HepG2 (cell line): Measurements from ENCODE around the gene KISS1R. TPM values are rescaled to one million over a fixed set of nuclear protein-coding genes. Genes with fewer than 3 reads are reported as not detected.

Experiments used
- ATAC-seq: fragments of 200-7000 bp; cut with Tn5 transposase; 3 replicates; pipeline ENCODE4 v1.9.1; 2020; ENCODE audit warnings: mild to moderate bottlenecking, moderate library complexity
- BruUV-seq: library from RNA; stranded (reverse); fragments of 400-500 nt; replicated peaks from 2 replicates; lab custom pipeline; 2021; lab: Mats Ljungman, UMichigan
- CTCF ChIA-PET: fragments of 300-600 bp; formaldehyde crosslinking; extraction: SDS; loops from one replicate; lab custom pipeline; 2021; ENCODE audit warnings: low total read pairs, inconsistent platforms, low intra/inter-chr PET ratio; lab: Yijun Ruan, JAX
- POLR2A ChIA-PET: fragments of 350-600 bp; sonication (Branson Sonifier 250); formaldehyde crosslinking; loops from one replicate; lab custom pipeline; 2020; ENCODE audit warnings: antibody characterized with exemption, inconsistent platforms; lab: Yijun Ruan, JAX
- DNase-seq: peaks from one replicate; pipeline ENCODE4 v3.0.0-alpha.2; 2015; ENCODE audit warnings: low spot score
- FAIRE-seq: peaks from 3 replicates; lab custom pipeline; 2011; peaks lifted over from hg19 to GRCh38; lab: Jason Lieb, UNC
- H2AFZ ChIP-seq: one replicate; pipeline ENCODE4 v1.6.1; 2011; ENCODE audit warnings: low read length, inconsistent platforms
- H3K27ac ChIP-seq: fragments of 300-600 bp; 3 replicates; pipeline ENCODE4 v1.8.0; 2011; ENCODE audit warnings: mixed run types, mild to moderate bottlenecking, mixed read lengths, low read length, inconsistent platforms; ENCODE audit not compliant: insufficient read depth; ENCODE audit errors: extremely low read length
- H3K27me3 ChIP-seq, 2 experiments: fragments of 200-600 bp in 1 of 2; 2 replicates in 1 of 2; 3 replicates in 1 of 2; pipeline versions ENCODE4 v1.6.0 to v1.8.0; 2011; ENCODE audit warnings: low read length in 2 of 2, mild to moderate bottlenecking in 2 of 2, moderate library complexity in 2 of 2, inconsistent platforms in 1 of 2; ENCODE audit not compliant: insufficient read depth in 2 of 2, control insufficient read depth in 1 of 2
- H3K36me3 ChIP-seq, 2 experiments: fragments of 200-600 bp in 1 of 2; replicated peaks in 1 of 2; 2 replicates in 1 of 2; 3 replicates in 1 of 2; pipeline versions ENCODE4 v1.5.1 to v1.8.0; 2011; ENCODE audit warnings: low read length in 2 of 2, inconsistent platforms in 1 of 2; ENCODE audit not compliant: insufficient read depth in 2 of 2, control insufficient read depth in 1 of 2
- H3K4me1 ChIP-seq: 2 replicates; pipeline ENCODE4 v1.5.1; 2012; ENCODE audit warnings: low read length, inconsistent platforms; ENCODE audit not compliant: insufficient read depth
- H3K4me2 ChIP-seq: 2 replicates; pipeline ENCODE4 v1.6.0; 2011; ENCODE audit warnings: low read depth, low read length, inconsistent platforms
- H3K4me3 ChIP-seq, 3 experiments: fragments of 200-600 bp in 1 of 3; sonication (generic), shearing (Covaris generic) in 1 of 3; replicated peaks in 1 of 3; 2 replicates each; pipeline ENCODE4 v1.5.1; 2011 to 2016; ENCODE audit warnings: low read length in 3 of 3, inconsistent platforms in 2 of 3, low read depth in 2 of 3, mild to moderate bottlenecking in 2 of 3, control low read depth in 1 of 3, mixed read lengths in 1 of 3; ENCODE audit not compliant: insufficient read depth in 1 of 3
- H3K79me2 ChIP-seq: one replicate; pipeline ENCODE4 v1.6.1; 2011; ENCODE audit warnings: low read length, inconsistent platforms; ENCODE audit not compliant: insufficient read depth
- H3K9ac ChIP-seq: 2 replicates; pipeline ENCODE4 v1.6.0; 2011; ENCODE audit warnings: mild to moderate bottlenecking, low read depth, low read length, inconsistent platforms; ENCODE audit not compliant: insufficient read depth
- H3K9me3 ChIP-seq: 2 replicates; pipeline ENCODE4 v1.5.1; 2012; ENCODE audit warnings: mild to moderate bottlenecking, low read length
- H4K20me1 ChIP-seq: 2 replicates; pipeline ENCODE4 v1.6.0; 2011; ENCODE audit warnings: inconsistent platforms, mild to moderate bottlenecking, low read length, moderate library complexity; ENCODE audit not compliant: insufficient read depth
- AGO2 ChIP-seq: fragments of 200-400 bp; formaldehyde crosslinking; optimal IDR thresholded peaks from 2 replicates; pipeline ENCODE3; 2017; ENCODE audit warnings: mild to moderate bottlenecking, low read depth, low read length, moderate library complexity
- FIP1L1 ChIP-seq: fragments of 200-400 bp; formaldehyde crosslinking; IDR thresholded peaks from 2 replicates; pipeline ENCODE4 v1.6.1; 2018; ENCODE audit warnings: low read depth, mild to moderate bottlenecking, low read length, moderate library complexity, borderline replicate concordance; ENCODE audit not compliant: insufficient read depth
- KDM2A ChIP-seq: sonication (generic); formaldehyde crosslinking; IDR thresholded peaks from 2 replicates; pipeline ENCODE4 v1.4.0; 2020; ENCODE audit warnings: low read depth, missing genetic modification reagents, borderline replicate concordance
- MTF1 ChIP-seq: sonication (generic); formaldehyde crosslinking; IDR thresholded peaks from 2 replicates; pipeline ENCODE4 v1.5.0; 2020; ENCODE audit warnings: missing genetic modification reagents
- POLR2A ChIP-seq, 2 experiments: IDR thresholded peaks; 2 replicates each; pipeline ENCODE4 v1.6.1; 2011; ENCODE audit warnings: low read depth in 2 of 2, low read length in 2 of 2, mild to moderate bottlenecking in 1 of 2, moderate library complexity in 1 of 2; ENCODE audit not compliant: insufficient read depth in 1 of 2
- RBM39 ChIP-seq: fragments of 200-400 bp; formaldehyde crosslinking; IDR thresholded peaks from one replicate; pipeline ENCODE4 v1.6.1; 2018; ENCODE audit warnings: antibody characterized with exemption, mild to moderate bottlenecking, low read depth, low read length; ENCODE audit not compliant: poor library complexity, severe bottlenecking
- SMAD1 ChIP-seq: sonication (generic); formaldehyde crosslinking; IDR thresholded peaks from 2 replicates; pipeline ENCODE4 v1.4.0; 2020; ENCODE audit warnings: missing genetic modification reagents, low read depth, mild to moderate bottlenecking, borderline replicate concordance
- ZBTB38 ChIP-seq: sonication (generic); formaldehyde crosslinking; IDR thresholded peaks from 2 replicates; pipeline ENCODE4 v1.5.1; 2020; ENCODE audit warnings: mild to moderate bottlenecking, missing genetic modification reagents
- ZNF362 ChIP-seq: sonication (generic); formaldehyde crosslinking; IDR thresholded peaks from 2 replicates; pipeline ENCODE4 v1.4.0; 2020; ENCODE audit warnings: missing genetic modification reagents, mild to moderate bottlenecking, borderline replicate concordance
- ZNF558 ChIP-seq: sonication (generic); formaldehyde crosslinking; IDR thresholded peaks from 2 replicates; pipeline ENCODE4 v1.9.0; 2022; ENCODE audit warnings: mild to moderate bottlenecking, missing genetic modification reagents, borderline replicate concordance
- ZXDC ChIP-seq: sonication (generic); formaldehyde crosslinking; IDR thresholded peaks from 2 replicates; pipeline ENCODE4 v1.5.0; 2020; ENCODE audit warnings: mild to moderate bottlenecking, missing genetic modification reagents
- WGBS: methylation state at CpG from one replicate; pipeline ENCODE4 v1.1.6; 2017; ENCODE audit warnings: low lambda C conversion rate; 5-methylcytosine and 5-hydroxymethylcytosine counted together
- in situ Hi-C: cut with HindIII; loops from 2 replicates; pipeline ENCODE4 v1.10.0; 2017; ENCODE audit warnings: low pct_unique_long_range_greater_than_20kb; ENCODE audit not compliant: extremely low pct_ligation_motif_present
- intact Hi-C: fragments of 100-400 bp; cut with micrococcal nuclease; formaldehyde crosslinking; loops from one replicate; pipeline ENCODE4 v1.10.0; 2022; ENCODE audit not compliant: unreplicated experiment
- polyA plus RNA-seq, 8 experiments: library from polyadenylated mRNA; depleted of rRNA in 3 of 8; stranded (reverse) in 7 of 8; unstranded in 1 of 8; fragments of >200 nt; fragmentation: Illumina TruSeq in 4 of 8; extraction: Trizol in 4 of 8; gene quantifications; 2 replicates each; pipeline versions ENCODE4 v1.2.1 to v1.2.3, GENCODE V29; 2011 to 2016; ENCODE audit warnings: low read depth in 4 of 8, missing spikeins in 1 of 8, mixed read lengths in 1 of 8; ENCODE audit not compliant: insufficient read depth in 1 of 8
- total RNA-seq, 5 experiments: library from RNA; depleted of rRNA; stranded (reverse); fragments of >200 nt; fragmentation: Illumina TruSeq; extraction: Trizol; gene quantifications; 2 replicates each; pipeline ENCODE4 v1.2.3, GENCODE V29; 2016; ENCODE audit warnings: low read depth in 1 of 5
- TF ChIP-seq, protein P1 (sequence below): sonication (generic); formaldehyde crosslinking; IDR thresholded peaks from 2 replicates; pipeline ENCODE4 v1.5.0; 2020; ENCODE audit warnings: mild to moderate bottlenecking, missing genetic modification reagents, borderline replicate concordance
- TF ChIP-seq, protein P2 (sequence below): sonication (generic); formaldehyde crosslinking; IDR thresholded peaks from 2 replicates; pipeline ENCODE4 v1.8.1; 2023; ENCODE audit warnings: missing genetic modification reagents, mild to moderate bottlenecking, borderline replicate concordance
- TF ChIP-seq, protein P3 (sequence below): sonication (generic); formaldehyde crosslinking; IDR thresholded peaks from 2 replicates; pipeline ENCODE4 v1.4.0; 2020; ENCODE audit warnings: missing genetic modification reagents

Gene KISS1R
- total and polyA plus RNA-seq, 2 of the 13 experiments (the other 11 are each of a cell fraction or from before 2014, with no cell fraction given): 1.1 to 10.2 TPM

GRCh38 chr19:956766-957440, 39.8 kb downstream of the KISS1R start:
- no peak for FAIRE-seq
- Histone ChIP-seq H3K4me3 (no peak overlapping the region), H3K4me2 (no peak overlapping the region), H3K9me3 (no peaks in the 10 kb centered on the region), H3K27me3 (no peaks in the 10 kb centered on the region), H2AFZ (no peak overlapping the region), H3K27ac (peak overlapping the region; percentile 99), H3K79me2 (peaks cover 74% of the 10 kb centered on the region), H3K36me3 (peaks cover 10 to 23% of the 10 kb centered on the region in 2 experiments; a peak in 4 of 5 replicates), H4K20me1 (no peaks in the 10 kb centered on the region), H3K9ac (no peak overlapping the region), H3K4me1 (peaks cover 91% of the 10 kb centered on the region)
- in situ Hi-C loops (no loop called here), intact Hi-C loops (no loop called here)
- 91% methylated on average over 16 of the region's 27 CpGs for WGBS
- BruUV-seq: no TSS peak
- POLR2A ChIA-PET: interaction anchor here (1.1 to 1.6 kb wide), 2 partner anchors 25 to 27 kb away, joined by 3 to 5 read pairs; partner anchors contain the start of gene WDR18
- no peak for ATAC-seq
- CTCF ChIA-PET: no interaction called here
- no peak for DNase-seq
- no peak for TF ChIP-seq KDM2A (CRISPR knock-in tag)
- TF ChIP-seq SMAD1: no peak
- TF ChIP-seq, protein P1, sequence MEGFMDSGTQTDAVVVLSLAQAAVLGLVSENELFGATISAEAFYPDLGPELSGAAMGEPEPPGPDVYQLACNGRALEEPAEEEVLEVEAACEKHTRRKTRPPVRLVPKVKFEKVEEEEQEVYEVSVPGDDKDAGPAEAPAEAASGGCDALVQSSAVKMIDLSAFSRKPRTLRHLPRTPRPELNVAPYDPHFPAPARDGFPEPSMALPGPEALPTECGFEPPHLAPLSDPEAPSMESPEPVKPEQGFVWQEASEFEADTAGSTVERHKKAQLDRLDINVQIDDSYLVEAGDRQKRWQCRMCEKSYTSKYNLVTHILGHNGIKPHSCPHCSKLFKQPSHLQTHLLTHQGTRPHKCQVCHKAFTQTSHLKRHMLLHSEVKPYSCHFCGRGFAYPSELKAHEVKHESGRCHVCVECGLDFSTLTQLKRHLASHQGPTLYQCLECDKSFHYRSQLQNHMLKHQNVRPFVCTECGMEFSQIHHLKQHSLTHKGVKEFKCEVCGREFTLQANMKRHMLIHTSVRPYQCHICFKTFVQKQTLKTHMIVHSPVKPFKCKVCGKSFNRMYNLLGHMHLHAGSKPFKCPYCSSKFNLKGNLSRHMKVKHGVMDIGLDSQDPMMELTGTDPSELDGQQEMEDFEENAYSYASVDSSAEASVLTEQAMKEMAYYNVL: no peak
- no peak for TF ChIP-seq ZXDC (CRISPR knock-in tag)
- TF ChIP-seq ZNF362 (CRISPR knock-in tag): no peak
- 0 out of 2 replicates have a peak, but pooled peaks have one; percentile 46 for TF ChIP-seq ZBTB38
- TF ChIP-seq MTF1 (CRISPR knock-in tag): no peak
- no peak for TF ChIP-seq FIP1L1
- TF ChIP-seq, protein P2, sequence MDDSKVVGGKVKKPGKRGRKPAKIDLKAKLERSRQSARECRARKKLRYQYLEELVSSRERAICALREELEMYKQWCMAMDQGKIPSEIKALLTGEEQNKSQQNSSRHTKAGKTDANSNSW: no peak
- no peak for TF ChIP-seq ZNF558 (CRISPR knock-in tag)
- TF ChIP-seq POLR2A (IDR thresholded peaks at IDR 0.05; ENCODE audit: insufficient read depth in 1 of 2, low read depth in 2 of 2, low read length in 2 of 2): 0 out of 4 replicates have a peak, but pooled peaks of 1 of the 2 experiments have one; percentile 10
- TF ChIP-seq, protein P3, sequence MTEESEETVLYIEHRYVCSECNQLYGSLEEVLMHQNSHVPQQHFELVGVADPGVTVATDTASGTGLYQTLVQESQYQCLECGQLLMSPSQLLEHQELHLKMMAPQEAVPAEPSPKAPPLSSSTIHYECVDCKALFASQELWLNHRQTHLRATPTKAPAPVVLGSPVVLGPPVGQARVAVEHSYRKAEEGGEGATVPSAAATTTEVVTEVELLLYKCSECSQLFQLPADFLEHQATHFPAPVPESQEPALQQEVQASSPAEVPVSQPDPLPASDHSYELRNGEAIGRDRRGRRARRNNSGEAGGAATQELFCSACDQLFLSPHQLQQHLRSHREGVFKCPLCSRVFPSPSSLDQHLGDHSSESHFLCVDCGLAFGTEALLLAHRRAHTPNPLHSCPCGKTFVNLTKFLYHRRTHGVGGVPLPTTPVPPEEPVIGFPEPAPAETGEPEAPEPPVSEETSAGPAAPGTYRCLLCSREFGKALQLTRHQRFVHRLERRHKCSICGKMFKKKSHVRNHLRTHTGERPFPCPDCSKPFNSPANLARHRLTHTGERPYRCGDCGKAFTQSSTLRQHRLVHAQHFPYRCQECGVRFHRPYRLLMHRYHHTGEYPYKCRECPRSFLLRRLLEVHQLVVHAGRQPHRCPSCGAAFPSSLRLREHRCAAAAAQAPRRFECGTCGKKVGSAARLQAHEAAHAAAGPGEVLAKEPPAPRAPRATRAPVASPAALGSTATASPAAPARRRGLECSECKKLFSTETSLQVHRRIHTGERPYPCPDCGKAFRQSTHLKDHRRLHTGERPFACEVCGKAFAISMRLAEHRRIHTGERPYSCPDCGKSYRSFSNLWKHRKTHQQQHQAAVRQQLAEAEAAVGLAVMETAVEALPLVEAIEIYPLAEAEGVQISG (CRISPR knock-in tag): no peak
- peak; percentile 58 for TF ChIP-seq RBM39
- peak; percentile 70 for TF ChIP-seq AGO2
